Activated T-cell treated with anti-CD3 and anti-CD28 coated beads, Interleukin-2, amount 50 U/mL, for 48 hours (primary cell): ENCODE measurements around the gene ZNF367.
A peak's percentile ranks its signal among the peaks of the same experiment; 100 is the strongest.

Source experiments
- DNase-seq, 2 experiments: peaks; one replicate each; pipeline ENCODE4 v3.0.0-alpha.2; 2020

The ZNF367 gene

GRCh38 chr9:96436456-96437126 is 18.4 kb upstream of the ZNF367 start:
- no peak for DNase-seq

DNA sequence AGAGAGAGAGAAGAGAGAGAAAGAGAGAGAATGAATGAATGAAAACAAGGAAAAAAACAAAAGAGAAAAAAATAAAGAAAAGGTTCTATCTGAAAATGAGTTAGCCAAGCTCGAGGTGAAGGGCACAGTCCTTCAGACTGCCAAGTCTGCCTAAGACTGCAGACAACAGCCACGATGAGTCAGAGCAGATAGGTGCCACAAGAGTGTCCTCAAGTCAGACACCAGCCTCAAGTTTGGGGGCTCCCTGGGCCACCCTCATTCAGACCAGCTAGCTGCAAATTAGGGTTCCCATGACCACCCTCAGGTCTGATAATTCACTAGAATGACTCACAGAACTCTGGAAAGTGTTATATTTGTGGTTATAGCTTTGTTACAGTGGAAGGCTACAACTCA is 17.9 kb upstream of the ZNF367 start:
- DNase-seq = no peak

- no peak for DNase-seq
These were observed 17.2 kb upstream of the ZNF367 start for GRCh38 chr9:96435345-96435744.

- DNase-seq = no peak
These were observed 12.2 kb upstream of the ZNF367 start for GRCh38 chr9:96430377-96430776.

DNA sequence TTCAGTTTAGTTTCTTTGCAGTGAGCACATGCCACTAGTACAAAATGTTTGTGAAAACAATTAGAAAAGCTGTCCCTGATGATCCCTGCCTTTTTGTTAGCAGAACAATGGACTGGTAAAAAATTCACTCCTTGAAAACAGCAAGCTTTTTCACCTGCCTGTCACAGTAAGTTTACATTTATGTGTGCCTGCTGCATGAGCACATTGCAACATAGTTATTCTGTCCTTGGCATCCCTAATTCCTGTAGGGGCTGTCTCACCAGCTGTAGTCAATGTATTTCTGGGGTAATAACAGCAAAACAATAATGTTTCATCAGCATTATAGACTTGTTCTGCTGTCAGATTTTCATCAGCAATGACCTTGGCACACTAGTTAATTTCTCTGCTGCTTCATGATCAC is 11.6 kb upstream of the ZNF367 start:
- no peak for DNase-seq

DNA sequence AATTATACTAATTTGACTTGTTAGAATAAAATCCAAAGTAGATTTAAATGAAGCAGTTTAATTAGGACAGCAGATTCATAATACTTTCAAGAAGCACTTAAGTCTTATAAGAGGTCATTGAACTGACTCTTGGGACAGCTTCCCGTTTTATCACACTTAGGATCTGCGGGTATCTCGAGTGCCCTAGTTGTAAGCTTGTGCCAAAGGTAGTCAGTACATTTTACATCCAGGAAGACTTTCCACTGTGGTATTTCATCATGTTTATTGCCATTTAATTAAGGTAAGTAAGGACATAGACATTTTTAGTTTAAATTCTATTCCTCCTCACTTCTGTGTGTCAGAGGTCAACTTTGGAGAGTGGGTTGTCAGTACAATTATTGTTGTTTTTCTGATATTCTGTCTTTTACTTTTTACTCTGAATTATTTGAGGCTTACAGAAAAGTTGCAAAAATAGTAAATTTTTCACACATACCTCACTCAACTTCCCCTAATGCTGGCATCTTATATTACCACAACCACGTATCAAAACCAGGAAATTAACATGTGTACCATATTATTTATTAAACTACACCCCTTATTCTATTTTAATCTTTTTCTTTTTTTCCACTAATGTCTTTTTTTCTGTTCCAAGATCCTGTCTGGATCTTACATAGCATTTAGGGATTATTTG is 7.5 kb upstream of the ZNF367 start:
- no peak for DNase-seq

DNA sequence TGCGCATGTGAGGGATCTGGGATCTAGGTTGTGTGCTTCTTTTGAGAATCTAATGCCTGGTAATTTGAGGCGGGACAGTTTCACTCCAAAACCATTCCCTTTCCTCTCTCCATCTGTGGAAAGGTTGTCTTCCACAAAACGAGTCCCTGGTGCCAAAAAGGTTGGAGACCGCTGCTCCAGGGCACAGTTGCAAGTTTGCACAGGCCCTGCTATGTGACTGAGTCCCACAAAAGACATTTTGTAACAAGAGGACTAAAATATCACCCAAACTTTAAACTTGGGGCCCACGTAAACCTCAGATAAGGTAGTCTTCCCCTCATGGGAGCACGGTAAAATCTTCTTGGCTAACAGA is 5.8 kb upstream of the ZNF367 start:
- DNase-seq = no peak

DNA sequence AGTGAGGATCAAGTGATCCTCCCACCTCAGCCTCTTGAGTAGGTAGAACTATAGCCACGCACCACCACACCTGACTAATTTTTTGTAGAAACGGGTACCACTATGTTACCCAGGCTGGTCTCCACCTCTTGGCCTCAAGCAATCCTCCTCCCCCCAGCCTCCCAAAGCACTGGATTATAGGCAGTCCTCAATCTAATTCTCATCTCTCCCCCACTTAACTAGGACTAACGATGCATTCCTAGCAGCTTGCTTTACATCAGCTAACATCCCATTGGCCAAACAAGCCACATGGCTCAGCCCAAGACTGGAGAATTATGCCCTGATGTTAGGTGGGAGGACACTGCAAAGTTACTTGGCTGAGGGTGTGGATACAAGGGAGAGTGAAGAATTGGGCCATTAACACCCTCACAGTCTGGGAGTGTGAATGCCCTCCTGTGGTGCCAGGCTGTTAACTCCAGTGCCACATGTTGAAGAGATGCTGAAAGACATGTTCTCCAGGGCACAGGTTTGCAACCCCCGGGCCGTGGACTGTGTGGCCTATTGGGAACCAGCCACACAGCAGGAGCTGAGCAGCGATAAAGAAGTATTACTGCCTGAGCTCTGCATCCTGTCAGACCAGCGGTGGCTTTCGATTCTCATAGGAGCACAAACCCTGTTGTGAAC is 5.3 kb upstream of the ZNF367 start:
- DNase-seq = no peak

GRCh38 chr9:96420468-96421219 is 2.5 kb upstream of the ZNF367 start:
- DNase-seq = peak in 1 of 2 experiments; percentile 40

DNA sequence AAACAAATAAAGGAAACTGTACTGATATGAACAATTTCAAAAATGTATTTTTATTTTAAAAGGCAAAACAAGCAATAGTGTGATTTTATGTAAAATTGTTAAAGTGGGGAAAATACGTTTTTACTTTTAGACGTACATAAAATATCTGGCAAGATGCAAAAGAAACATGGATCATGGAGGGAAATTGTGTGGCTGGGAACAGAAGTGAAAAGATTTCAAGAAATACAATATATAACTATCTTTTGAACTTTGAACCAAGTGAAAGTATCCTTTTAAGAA is 1.5 kb upstream of the ZNF367 start:
- DNase-seq = no peak

GRCh38 chr9:96418920-96419690 is 935 bp upstream of the ZNF367 start:
- DNase-seq = peak; percentile 75 to 80

DNA sequence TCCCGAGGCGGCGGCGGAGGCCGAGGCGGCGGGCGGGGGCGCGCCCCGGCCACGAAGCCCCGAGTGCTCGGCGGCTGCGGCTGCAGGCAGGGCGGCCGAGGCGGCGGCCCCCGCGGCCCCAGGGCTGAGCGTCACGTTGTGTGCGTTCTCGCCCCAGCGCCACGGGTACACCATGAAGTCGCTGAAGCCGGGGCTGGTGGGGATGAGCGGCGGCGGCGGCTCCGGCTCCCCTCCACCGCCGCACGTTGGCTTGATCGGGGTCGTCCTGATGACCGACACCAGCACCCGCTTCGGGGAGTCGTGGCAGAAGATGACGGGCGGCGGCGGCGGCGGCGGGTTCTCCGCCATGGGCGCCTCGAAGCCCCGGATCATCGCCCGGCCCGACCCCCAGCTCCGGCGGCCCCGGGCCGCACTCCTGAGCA is 498 bp downstream of the ZNF367 start:
- peak in 1 of 2 experiments; percentile 57 for DNase-seq

DNA sequence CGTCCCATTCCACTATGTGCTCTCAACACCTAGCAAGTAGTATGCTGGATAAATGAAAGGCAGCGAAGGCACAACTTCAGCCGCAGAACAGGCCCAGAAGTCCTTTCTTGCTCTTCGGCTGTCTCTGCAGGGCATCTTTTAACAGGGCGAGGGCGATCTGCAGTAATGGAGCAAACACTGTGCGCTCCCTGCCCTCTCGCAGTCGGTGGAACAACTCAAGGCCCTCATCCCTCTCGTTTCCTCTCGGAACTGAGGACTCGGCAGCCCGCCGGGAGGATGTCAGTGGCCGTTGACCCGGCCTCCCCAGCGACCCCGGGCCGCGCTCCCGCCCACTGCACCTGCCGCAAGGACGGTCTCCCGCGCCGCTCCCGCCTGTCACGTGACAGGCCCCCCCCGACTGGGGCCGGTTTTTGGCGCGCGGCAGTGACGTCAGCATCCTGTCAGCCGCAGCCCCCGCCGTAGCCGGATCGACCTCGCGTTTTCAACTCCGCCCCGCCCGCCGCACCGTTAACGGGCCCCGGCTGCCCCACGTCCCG is 1.1 kb downstream of the ZNF367 start:
- DNase-seq = peak; percentile 92 to 93

- DNase-seq = no peak
These were observed 4.6 kb downstream of the ZNF367 start for GRCh38 chr9:96413302-96414221.

DNA sequence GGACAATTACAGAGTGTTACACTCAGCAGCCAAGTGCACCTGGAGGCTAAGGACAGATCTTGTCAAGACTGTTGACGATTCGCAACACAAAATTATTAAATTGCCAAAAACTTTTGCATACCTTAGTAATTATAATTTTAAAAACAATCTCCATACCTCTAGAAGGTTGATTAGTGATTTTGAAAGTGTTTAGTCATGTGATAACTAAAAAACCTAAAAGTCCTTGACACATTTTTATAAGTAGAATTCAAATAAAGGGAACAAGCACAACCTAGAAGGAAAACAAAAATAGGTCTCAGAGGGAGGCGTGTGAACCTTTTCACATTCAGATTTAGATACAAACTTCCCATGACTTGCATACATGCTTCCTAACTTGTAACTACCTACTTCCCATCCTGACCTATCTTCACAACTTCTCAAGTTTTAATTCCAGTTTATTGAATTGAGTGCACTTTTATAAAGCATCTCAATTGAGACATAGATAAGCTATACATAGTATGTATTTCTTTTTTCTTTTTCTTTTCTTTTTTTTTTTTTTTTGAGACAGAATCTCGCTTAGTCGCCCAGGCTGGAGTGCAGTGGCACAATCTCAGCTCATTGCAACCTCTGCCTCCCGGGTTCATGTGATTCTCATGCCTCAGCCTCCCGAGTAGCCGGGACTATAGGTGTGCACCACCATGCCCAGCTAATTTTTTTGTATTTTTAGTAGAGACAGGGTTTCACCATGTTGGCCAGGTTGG is 5.8 kb downstream of the ZNF367 start:
- no peak for DNase-seq

DNA sequence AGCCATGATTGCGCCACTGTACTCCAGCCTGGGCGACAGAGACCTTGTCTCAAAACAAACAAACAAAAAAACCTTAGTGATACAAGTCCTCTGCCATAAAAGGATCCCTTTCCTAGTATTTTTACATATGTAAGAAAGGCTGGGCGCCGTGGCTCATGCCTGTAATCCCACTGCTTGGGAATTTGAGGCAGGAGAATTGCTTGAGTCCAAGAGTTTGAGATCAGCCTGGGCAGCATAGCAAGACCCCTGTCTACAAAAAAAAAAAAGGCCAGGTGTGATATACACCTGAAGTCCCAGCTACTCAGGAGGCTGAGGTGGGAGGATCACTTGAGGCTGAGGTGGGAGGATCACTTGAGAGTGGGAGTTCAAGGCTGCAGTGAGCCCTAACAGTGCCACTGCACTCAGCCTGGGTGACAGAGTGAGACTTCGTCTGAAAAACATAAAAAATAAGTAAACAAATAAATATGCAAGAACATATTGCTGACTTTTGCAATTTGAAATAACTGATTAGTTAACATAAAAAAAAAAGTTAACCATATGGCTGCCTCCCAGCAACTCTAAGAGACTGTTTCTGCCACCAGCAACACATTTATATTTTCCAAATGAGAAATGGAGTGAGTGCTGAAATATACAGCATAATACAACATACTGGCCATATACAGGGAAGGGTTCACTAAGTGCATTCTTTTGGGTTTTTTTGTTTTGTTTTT is 6.9 kb downstream of the ZNF367 start:
- no peak for DNase-seq

DNA sequence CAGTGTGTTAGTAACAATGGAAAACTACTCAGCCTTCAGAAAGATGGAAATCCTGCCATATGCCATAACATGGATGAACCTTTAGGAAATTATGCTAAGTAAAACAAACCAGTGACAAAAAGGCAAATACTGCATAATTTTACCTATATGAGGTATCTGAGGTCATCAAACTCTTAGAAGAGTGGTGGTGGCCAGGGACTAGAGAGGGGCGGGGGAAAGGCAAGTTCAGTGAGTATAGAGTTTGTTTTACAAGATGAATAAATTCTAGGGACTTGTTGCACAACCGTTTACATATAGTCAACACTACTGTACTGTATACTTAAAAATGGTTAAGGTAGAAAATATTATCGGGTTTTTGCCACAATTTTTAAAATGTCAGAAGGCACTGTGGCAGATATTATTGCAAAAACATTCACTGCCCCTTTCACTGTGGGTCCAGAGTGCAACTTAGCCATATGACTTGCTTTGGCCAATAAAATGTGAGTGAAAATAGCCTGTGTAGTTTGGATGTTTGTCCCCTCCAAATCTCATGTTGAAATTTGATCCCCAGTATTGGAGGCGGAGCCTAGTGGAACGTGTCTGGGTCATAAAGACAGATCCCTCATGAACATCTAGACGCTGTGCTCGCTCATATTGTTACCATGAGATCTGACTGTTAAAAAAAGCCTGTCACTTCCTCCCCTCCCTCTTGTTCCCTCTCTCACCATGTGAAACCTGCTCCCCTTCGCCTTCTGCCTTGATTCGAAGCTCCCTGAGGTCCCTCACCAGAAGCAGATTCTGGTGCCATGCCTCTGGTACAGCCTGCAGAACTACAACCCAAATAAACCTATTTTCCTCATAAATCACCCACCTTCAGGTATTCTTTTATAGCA is 9.5 kb downstream of the ZNF367 start:
- no peak for DNase-seq

GRCh38 chr9:96400132-96400910 is 17.8 kb downstream of the ZNF367 start:
- no peak for DNase-seq

DNA sequence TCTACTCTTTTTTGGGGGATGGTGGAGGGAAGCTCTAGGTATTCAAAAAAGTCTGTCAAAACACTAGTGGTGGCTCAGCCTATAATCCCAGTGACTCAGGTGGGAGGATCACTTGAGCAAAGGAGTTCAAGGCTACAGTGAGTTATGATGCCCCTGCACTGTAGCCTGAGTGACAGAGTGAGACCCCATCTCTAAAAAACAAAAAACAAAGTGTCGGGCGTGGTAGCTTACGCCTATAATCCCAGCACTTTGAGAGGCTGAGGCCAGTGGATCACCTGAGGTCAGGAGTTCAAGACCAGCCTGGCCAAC is 18.9 kb downstream of the ZNF367 start:
- DNase-seq = no peak
